ENCODE measurements around the gene PER3.

Gene PER3

DNA sequence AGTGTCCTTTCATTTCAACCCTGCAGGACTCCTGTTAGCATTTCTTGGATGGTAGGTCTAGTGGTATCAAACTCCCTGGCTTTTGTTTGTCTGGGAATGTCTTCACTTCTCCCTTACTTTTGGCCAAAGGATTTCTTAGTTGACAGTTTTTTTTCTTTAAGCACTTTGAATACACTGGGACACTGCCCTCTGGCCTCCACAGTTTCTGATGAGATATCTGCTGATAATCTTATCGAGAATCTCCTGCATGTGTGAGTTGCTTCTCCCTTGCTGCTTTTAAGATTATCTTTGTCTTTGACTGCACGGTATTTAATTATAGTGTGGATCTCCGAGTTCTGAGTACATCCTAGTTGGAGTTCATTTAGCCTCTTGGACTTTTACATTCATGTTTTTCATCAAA lies 55.4 kb downstream of the PER3 start:
- no peak for DNase-seq

DNA sequence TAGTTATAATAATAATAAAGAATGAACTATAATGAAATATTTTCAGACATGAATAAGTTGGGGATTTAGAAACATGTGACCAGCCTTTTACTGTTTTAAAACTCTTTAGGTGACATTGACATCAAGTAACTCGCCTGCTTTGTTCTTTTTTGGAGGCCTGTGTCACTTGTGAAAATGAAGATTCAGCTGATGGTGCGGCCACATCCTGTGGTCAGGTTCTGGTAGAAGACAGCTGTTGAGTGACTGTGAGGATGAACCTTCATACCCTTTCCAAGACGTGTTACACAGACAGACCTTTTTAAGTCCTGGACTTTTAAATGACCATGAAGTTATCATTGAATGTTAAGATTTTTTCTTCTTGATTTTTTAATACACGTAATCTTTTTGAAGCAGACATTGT lies 58.4 kb downstream of the PER3 start:
- peak; percentile 10 for DNase-seq

DNA sequence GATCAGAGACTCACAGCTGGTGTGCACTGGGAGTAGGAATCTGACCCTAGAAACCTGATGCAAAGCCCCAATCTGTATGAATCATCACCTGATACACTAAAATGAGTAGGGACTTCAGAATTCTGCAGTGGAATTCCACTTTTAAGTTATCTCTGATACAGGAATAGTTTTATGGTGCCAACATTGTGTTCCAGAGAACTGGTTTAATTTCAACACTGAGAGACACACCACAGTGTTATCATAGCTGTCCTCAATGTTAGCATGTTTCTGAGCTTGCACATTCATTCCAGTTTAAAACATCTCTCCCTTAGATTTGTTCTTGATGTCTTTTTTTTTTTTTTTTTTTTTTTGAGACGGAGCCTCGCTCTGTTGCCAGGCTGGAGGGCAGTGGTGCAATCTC lies 61.7 kb downstream of the PER3 start:
- no peak for DNase-seq

DNA sequence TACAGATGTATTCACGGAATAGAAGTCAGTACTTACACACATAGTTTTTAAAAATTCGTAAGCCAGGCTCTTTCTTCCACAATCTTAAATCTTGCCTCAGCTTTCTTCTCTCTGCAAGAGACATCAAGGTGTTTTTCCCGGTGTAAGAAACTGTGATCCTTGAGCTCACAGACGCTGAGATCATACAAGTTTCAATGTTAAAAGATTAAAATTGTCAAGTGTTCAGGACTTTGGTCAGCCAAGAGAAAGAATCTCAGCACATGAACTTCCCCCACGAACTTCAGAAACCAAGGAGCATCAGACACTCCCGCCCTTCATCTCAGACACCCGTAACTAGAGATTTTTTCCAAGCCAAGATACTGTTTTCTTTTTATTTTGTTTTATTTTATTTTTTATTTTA lies 62.6 kb downstream of the PER3 start:
- DNase-seq, result no peak

DNA sequence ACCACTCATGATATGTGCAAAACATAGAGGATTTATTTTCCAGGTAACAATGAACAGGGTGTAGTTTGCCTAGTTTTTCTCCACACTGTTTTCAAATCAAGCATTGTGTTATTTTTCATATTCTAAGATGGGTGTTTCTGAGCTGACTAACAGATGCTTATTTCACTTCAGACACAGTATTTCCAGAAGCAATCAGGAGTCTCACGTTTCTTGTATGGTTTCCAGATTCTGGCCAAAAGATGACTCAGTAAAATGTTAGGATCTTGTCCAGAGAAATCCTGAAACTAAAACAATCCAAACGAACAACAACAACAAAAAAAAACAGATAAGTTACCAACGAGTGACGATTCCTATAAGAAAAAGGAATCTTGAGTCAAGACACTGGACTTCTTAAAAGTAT lies 63.5 kb downstream of the PER3 start:
- no peak for DNase-seq

DNA sequence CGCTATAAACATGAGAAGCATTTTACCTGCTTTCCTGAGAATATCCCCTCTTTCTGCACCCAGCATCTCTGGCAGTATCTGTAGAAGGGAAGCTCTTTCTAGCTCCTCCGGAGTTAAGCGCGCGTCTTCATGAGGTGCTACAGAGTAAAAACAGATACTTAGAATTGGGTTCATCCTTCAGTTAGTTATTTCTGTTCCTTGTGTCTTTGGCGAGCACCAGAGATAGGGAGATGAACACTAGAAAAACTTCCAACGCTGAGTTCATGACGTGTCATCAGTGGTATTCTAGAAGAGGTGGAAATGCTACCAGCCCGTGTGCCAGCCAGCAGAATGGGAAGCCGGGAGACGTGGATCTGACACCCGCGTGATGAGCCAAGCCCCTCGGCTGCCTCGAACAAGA lies 66.7 kb downstream of the PER3 start:
- no peak for DNase-seq

DNA sequence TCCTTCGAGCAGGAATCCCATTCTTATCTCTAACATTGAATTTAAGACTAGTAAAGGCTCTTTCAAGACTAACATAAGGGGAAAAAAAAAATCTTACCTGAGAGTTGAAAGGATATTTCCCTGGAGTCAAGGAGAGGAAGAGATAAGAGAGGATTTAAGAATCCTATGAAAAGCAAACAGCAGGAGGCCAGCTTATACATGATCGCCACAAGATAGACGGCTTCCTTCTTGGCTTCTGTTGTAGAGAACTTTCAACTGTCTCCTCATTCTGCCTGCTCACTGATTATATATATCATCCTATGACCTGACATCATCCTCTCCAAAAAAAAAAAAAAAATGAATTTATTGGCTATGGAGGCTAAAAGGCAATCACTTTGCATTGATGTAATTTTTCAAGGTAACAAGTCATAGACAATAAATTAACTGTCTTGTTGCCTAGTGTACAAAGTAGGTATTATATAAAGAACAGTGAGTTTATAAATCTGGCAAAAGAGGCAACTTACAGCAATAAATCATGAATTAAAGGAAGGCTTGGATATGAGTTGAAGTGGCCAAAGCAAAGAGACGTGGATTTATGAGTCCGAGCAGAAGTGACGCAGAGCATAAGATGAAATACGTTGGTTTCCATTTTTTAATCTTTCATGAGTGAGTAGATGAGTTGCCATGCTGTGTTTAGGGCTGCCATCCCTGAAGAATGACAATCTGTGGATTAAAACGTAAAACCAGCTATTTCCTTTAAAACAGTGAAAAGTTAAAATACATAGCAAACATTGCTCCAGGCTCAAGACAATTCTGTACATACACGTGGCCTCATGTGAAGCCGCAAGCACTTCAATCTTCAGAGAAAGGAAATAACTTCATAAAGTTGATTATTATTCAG lies 69.0 kb downstream of the PER3 start, which contains the start of gene UTS2:
Gene UTS2, minus strand, starts transcription at position 262 of the 880 bp plus-strand sequence. Its CDS starts 62 bp downstream, at position 200.
- DNase-seq, result no peak

DNA sequence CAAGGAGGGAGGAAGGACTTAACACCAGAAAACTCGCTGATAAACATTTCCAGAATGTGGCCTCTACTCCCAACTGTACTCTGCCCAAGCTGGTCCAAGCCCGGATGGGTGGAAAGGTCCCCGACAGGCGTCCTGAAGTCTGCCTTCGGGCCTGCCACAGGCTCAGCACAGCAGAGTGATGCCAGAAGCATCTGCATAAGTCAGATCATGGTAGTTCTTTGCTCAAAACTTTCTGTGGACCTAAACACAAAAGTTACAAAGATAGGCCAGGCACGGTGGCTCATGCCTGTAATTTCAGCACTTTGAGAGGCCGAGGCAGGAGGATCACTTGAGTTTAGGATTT lies 69.6 kb downstream of the PER3 start:
- DNase-seq, result no peak

DNA sequence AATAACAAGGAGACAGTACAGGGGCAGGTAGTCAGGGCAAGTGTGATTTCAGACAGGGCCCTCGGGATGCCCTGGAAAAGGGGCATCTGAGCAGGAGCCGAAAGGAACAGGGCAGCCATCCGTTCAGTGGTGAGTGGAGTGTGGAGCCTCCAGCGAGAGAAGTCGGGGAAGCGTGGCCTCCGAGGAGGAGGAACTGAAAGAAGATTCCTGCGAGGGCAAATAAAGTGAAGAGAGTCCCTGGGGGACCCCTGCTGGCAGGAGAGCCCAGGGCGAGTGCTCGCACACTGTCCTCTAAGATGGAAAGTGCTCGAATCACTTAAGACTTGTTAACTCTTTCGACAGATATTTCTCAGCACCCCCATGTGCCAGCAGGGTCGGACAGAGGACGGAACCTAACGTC lies 72.3 kb downstream of the PER3 start:
- DNase-seq, result peak; percentile 3

DNA sequence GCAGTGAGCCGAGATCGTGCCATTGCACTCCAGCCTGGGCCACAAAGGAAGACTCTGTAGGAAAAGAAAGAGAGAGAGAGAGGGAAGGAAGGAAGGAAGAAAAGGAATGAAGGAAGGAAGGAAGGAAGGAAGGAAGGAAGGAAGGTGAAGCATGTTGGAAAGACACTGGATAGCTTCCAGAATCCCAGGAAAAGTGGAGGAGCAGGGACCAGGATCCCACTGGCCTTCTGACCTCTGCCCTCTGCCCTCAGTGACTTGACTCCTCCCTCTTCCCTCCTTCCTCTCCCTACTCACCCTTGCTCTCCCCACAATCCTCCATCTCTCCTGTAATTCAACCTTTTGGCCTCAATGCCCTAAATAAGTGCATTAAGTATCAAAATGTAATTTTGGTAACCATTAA lies 72.9 kb downstream of the PER3 start:
- DNase-seq, result no peak

DNA sequence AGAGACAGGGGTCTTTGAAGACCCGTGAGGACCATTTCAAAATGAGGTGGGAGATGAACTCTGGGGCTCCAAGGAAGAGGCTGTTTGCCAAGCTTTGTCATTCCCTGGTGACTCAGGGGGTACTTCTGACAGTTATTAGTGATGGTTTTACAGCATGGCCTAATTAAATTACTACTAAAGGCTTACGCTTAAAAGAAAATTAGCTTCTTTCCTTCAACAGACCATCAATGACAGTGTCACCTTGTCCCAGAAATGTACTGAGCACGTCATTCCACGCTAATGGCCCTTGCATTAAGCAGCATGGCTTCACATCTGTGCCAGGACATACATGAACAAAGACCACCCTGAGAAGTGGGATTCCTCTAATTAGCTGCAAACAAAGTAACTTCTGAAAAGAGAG lies 73.9 kb downstream of the PER3 start:
- DNase-seq, result no peak

DNA sequence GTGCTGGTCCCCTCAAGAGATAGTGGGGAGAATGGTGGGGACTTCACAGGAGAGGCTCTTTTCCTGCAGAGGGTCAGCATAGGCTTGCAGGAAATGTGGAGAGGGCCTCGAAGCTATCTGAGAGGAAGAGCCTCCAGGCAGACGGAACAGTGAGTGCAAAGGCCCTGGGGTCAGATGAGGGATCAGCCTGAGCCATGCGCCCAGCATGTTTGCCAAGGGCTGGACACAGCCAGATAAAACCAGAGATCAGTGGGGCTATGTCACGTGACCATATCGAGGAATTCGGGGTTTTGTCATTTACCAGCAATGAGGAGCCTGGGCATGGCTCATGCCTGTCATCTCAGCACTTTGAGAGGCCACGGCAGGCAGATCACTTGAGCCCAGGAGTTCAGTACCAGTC lies 75.3 kb downstream of the PER3 start:
- DNase-seq, result no peak

DNA sequence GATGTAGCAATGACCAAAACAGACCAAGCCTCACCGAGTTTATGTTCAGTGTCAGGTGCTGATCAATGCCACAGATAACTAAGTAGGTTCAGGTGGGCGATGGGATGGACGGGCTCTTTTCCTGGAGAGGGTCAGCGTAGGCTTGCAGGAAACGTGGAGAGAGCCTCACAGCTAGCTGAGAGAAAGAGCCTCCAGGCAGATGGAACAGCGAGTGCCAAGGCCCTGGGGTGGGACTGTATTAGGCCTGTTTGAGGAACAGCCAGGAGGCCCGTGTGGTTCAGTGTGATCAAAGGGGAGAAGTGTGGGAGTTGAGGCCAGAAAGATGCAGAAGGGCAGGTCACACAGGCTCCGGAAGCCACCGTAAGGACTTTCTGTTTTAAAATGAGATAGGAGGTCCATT lies 76.0 kb downstream of the PER3 start:
- DNase-seq, result no peak

DNA sequence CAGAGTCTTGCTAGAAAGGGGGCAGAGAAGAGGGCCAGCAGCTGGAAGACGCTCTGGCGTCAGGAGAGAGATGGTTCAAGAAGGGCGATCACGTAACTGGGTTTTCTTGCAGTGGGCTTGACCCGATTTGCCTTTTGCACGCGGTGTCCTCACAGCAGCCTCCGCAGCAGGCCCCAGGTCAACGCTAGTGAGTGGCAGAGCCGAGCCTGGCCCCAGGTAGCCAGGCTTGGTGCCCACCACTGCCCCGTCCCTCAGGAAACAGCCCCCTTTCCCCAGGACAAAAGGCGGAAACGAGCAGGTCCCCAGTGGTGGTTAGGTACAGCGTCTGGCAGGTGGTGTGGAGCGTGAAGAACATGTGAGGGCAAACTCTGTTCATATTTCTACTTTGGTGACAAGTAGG lies 77.4 kb downstream of the PER3 start:
- no peak for DNase-seq

DNA sequence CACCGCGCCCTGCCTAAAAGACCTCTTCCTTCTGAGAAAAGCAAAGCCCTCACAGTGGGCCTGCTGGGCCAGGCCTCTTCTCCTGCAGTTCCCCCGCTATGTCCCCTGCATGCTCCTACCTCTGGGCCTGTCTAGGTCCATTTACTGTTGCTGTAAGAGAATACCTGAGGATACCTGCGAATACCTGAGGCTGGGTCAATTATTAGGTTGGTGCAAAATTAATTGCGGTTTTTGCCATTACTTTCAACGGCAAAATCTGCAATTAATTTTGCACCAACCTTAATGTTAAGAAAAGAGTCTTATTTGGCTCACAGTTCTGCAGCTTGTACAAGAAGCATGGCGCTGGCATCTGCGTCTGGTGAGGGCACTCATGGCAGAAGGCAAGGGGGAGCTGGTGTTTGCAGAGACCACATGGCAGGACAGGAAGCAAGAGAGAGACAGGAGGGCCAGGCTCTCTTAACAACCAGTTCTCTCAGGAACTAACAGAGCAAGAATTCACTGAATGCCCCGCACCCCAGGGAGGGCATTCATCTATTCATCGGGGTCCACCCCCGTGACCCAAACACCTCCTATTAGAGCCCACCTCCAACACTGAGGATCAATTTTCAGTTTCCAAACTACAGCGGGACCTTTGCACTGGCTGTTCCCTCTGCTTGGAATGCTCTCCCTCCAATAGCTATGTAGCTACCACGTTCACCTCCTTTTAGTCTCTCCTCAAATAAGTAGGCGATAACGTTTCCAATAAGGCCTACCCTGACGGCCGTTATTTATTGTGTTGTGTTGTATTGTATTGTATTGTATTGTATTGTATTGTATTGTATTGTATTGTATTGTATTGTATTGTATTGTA lies 78.3 kb downstream of the PER3 start:
- DNase-seq, result no peak

DNA sequence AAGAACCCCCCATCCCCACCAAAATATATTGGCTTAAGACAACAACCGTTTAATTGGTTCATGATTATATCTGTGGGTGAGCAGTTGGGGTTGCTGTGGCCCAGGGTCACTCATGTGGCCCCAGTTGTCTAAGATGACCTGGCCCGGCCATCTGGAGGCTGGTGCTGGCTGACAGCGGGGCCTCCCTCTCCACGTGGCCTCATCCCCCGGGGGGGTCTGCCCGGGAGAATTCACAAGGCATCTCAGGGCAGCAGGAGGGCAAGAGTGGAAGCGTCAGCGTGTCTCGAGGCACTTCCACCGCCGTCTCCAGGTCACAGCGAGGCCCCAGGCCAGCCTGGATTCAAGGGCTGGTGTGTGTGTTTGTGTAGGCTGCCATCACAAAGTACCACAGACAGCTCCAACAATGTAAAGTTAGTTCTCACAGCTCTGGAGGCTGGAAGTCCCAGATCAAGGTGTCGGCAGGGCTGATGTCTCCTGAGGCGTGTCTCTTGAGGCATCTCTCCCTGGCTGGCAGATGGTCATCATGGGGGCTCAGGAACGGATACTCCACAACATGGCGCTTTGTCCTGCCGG lies 79.8 kb downstream of the PER3 start:
- no peak for DNase-seq

DNA sequence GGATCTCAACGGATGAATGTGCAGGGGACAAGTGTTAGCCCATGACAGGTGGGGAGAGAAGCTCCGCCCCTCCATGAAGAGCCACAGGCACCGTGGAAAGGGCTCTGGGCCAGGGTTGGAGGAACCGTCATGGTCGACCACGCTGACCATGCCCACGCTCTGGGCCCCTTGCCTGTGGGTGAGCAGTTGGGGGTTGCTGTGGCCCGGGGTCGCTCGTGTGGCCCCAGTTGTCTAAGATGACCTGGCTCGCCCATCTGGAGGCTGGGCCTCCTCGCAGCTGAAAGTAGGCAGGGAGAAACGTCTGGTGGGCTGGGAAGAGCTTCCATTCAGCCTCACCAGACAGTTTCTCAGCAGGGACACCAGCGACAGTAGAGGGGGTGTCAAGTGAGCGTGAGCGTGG lies 81.9 kb downstream of the PER3 start:
- DNase-seq, result no peak

DNA sequence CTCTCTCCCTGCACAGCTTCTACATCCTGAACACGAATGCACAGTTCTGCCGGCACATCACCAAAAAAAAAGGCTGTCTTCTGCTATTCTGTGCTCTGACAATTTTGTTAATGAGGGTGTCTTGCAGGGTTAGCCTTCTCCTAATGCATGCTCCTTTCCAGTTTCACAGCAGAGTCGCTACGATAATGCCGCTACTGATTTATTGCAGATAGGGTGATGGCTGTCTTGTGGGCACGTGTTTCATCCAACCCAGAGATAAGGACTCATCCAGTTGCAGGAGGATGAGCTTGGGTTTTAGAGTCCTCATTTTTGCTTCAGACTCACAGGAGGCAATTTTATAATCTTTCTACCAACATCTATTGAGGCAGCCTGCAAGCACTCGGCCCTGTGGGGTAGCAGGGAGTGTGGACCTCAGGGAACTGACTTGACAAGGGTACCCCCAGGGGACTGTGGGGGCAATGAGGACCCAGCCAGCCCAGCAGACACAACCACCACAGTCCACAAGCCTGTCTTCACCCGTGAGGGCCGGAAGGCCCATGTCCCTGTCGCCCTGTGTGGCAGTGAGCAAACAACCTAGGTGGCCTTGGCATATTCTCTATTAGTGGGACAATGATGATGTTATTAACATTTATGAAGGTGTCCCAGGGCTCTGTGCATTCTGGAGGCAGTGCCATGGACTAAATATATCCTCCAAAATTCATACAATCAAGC lies 84.1 kb downstream of the PER3 start:
- no peak for DNase-seq

DNA sequence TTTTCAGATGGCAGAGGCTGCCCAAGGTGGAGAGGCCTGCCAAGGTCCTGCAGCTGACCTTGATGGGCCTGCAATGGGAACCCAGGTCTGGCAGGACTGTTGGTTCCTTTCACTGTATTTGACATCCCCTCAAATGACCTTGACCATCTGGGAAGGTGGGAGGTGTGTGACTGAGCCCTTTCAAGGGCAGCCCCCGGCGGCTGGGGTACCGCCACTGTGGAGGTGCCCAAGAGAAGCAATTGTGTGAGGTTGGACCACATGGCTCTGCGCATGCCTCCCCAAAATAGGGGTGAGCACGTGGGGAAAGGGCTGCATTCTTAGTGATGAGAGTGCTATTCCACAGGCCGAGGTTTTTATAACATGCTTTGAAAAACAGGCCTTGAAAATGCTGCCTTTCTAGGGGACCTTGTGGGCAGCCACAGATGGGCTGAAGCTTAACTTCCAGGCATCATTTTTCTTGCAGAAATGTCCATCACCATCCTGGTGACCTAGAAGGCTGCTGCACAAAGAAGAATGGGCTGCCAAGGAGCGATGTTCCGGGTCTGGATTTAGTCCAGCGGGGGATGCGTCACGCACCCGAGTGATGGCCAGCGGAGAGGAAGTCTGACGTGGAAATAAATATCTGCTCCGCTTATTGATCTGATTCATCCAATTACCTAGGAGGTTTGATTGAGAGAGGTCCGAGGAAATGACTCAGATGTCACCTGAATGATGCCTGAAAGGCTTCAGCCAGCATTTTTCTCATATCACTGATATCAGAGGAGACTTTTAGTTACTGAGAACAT lies 85.2 kb downstream of the PER3 start:
- no peak for DNase-seq

DNA sequence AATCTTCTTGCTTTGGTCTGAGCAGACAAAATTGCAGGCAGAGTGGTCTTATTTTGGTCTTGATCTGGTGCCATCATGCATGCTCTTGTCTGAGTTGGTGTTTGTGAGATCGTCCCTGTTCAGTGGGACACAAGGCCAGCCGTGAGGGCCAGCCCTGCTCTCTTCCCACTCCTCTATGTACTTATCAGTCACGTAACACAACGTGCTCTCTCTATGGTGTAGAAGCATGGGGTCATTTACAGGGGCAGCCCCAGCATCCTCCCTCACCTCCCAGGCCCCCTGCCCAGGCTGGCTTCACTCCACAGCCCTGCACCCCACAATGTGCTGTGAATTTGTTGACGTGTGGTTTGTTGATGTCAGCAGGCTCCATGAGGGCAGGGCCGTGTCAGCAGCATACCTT lies 87.0 kb downstream of the PER3 start:
- DNase-seq, result no peak

DNA sequence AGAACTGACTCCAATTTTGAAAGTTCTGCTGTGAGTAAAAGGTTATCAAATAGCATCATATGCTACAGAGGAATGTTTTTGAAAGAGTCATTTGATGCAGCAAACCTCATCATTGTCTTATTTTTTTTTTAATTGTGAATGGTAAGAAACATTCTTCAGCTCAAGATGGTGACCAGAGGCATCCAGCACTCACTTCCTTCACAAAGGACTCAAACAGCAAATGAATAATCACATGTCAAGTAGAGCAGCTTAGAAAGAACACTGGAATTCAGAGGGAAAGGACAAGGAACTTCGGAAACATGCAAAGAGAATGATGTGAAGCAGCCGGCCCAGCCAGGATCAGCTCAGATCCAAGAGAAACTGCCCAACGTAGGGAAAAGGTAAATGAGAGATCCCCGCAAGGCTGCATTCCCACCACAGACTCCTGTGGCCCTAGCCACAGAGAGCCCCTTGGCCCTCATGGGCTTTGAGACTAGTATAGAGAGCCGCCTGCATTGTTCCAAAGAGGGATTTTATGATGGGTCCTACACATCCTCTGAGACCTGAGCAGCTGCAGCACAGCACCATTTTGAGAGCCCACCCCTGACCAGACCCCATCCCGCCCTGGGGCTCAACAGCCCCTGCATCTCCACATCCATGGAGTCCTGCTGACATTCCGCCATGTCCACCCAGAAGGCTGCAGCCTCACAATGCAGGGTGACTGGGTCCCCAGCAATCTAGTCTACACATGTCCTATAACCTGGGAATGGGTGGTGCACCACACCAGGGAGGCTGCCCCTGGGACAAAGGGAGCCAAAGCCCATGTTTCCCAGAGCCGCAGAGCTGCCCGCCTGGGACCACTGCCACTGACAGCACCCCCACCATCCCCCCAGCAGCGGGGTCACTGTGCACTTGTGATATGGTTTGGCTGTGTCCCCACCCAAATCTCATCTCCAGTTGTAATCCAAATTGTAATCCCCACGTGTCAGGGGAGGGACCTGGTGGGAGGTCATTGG lies 90.0 kb downstream of the PER3 start:
- no peak for DNase-seq
